ENCODE data around the gene AGBL4. TPM values are rescaled to one million over a fixed set of nuclear protein-coding genes. Genes with fewer than 3 reads are reported as not detected.

AGBL4 gene
- total and polyA plus RNA-seq, 10 donors, result 0.05 to 1.8 (median 0.32) TPM; not detected in 1

- TF ChIP-seq POLR2A (IDR thresholded peaks at IDR 0.05) (no peak), CTCF (IDR thresholded peaks at IDR 0.05 in 8 of 11, conservative IDR thresholded peaks at IDR 0.05 in 3 of 11) (no peak), POLR2AphosphoS5 (IDR thresholded peaks at IDR 0.05) (no peak)
- no peaks in the 10 kb centered on the region for H3K9me3 ChIP-seq
- H3K27ac ChIP-seq, result no peak overlapping the region
- H3K4me3 ChIP-seq, result no peak overlapping the region
- no peaks in the 10 kb centered on the region for H3K36me3 ChIP-seq
- peaks cover 0 to 8% (median 0%) of the 10 kb centered on the region in 6 donors for H3K4me1 ChIP-seq
- 67 to 86% (median 76%) methylated on average over 4 of the region's 4 CpGs for WGBS, 5 donors
- intact Hi-C loops (cut with DNase I; ENCODE audit: low total_unique reads), result no loop called here
- H3K27me3 ChIP-seq (replicated peaks in 1 of 7), result no peaks in the 10 kb centered on the region
- no peak for DNase-seq
Observed at GRCh38 chr1:48608882-48609281, 1414.9 kb downstream of the AGBL4 start.

GRCh38 chr1:48603222-48603621 lies 1420.5 kb downstream of the AGBL4 start:
- intact Hi-C loops (cut with DNase I; ENCODE audit: low total_unique reads), result no loop called here
- Histone ChIP-seq H3K4me3 (no peak overlapping the region), H3K9me3 (no peaks in the 10 kb centered on the region), H3K27me3 (replicated peaks in 1 of 7) (no peaks in the 10 kb centered on the region), H3K36me3 (no peaks in the 10 kb centered on the region), H3K27ac (no peak overlapping the region), H3K4me1 (no peaks in the 10 kb centered on the region)
- WGBS, 5 donors, result 64 to 84% (median 71%) methylated on average over 6 of the region's 6 CpGs
- TF ChIP-seq POLR2AphosphoS5 (IDR thresholded peaks at IDR 0.05), result no peak
- TF ChIP-seq POLR2A (IDR thresholded peaks at IDR 0.05), result no peak
- TF ChIP-seq CTCF (IDR thresholded peaks at IDR 0.05 in 8 of 11, conservative IDR thresholded peaks at IDR 0.05 in 3 of 11), result no peak
- no peak for DNase-seq

GRCh38 chr1:48602349-48602748 lies 1421.4 kb downstream of the AGBL4 start:
- WGBS, 5 donors, result 63 to 84% (median 72%) methylated on average over 4 of the region's 4 CpGs
- no peaks in the 10 kb centered on the region for H3K4me1 ChIP-seq
- no peaks in the 10 kb centered on the region for H3K9me3 ChIP-seq
- TF ChIP-seq POLR2A (IDR thresholded peaks at IDR 0.05) (no peak), POLR2AphosphoS5 (IDR thresholded peaks at IDR 0.05) (no peak), CTCF (IDR thresholded peaks at IDR 0.05 in 8 of 11, conservative IDR thresholded peaks at IDR 0.05 in 3 of 11) (no peak)
- H3K36me3 ChIP-seq, result no peaks in the 10 kb centered on the region
- DNase-seq, result no peak
- intact Hi-C loops (cut with DNase I; ENCODE audit: low total_unique reads), result no loop called here
- no peak overlapping the region for H3K27ac ChIP-seq
- H3K4me3 ChIP-seq, result no peak overlapping the region
- no peaks in the 10 kb centered on the region for H3K27me3 ChIP-seq (replicated peaks in 1 of 7)

GRCh38 chr1:48600182-48600581 lies 1423.6 kb downstream of the AGBL4 start:
- Histone ChIP-seq H3K36me3 (no peaks in the 10 kb centered on the region), H3K27ac (no peak overlapping the region), H3K9me3 (no peaks in the 10 kb centered on the region), H3K27me3 (replicated peaks in 1 of 7) (no peaks in the 10 kb centered on the region), H3K4me3 (no peak overlapping the region), H3K4me1 (peaks cover 0 to 3% (median 0%) of the 10 kb centered on the region in 6 donors)
- intact Hi-C loops (cut with DNase I; ENCODE audit: low total_unique reads), result no loop called here
- TF ChIP-seq CTCF (IDR thresholded peaks at IDR 0.05 in 8 of 11, conservative IDR thresholded peaks at IDR 0.05 in 3 of 11) (no peak), POLR2A (IDR thresholded peaks at IDR 0.05) (no peak)
- DNase-seq, result no peak
- WGBS, 5 donors, result 40 to 68% (median 65%) methylated on average over 1 of the region's 1 CpG
